GM18907 (cell line): ENCODE measurements around the gene PNMT.
A peak's percentile ranks its signal among the peaks of the same experiment; 100 is the strongest.

Experiments
- ATAC-seq: cut with Tn5 transposase; IDR thresholded peaks from one replicate; pipeline ENCODE4 v1.9.1; 2021; ENCODE audit warnings: mild to moderate bottlenecking, moderate library complexity; ENCODE audit not compliant: unreplicated experiment

The PNMT gene, protein sequence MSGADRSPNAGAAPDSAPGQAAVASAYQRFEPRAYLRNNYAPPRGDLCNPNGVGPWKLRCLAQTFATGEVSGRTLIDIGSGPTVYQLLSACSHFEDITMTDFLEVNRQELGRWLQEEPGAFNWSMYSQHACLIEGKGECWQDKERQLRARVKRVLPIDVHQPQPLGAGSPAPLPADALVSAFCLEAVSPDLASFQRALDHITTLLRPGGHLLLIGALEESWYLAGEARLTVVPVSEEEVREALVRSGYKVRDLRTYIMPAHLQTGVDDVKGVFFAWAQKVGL

DNA sequence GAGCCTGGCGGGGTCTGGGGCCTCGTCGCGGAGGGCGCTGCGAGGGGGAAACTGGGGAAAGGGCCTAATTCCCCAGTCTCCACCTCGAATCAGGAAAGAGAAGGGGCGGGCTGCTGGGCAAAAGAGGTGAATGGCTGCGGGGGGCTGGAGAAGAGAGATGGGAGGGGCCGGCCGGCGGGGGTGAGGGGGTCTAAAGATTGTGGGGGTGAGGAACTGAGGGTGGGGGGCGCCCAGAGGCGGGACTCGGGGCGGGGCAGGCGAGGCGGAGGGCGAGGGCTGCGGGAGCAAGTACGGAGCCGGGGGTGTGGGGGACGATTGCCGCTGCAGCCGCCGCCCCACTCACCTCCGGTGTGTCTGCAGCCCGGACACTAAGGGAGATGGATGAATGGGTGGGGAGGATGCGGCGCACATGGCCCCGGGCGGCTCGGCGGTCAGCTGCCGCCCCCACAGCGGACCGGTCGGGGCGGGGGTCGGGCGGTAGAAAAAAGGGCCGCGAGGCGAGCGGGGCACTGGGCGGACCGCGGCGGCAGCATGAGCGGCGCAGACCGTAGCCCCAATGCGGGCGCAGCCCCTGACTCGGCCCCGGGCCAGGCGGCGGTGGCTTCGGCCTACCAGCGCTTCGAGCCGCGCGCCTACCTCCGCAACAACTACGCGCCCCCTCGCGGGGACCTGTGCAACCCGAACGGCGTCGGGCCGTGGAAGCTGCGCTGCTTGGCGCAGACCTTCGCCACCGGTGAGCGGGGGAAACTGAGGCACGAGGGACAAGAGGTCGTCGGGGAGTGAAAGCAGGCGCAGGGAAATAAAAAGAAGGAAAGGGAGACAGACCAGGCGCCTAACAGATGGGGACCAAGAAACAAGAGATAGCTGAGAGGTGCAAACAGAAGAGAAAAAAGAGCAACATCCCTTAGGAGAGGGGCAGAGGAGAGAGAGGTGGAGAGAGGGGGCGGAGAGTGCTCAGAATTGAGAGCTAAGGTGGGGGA lies at the start of gene PNMT:
Gene PNMT, plus strand, starts transcription at position 509 of the 980 bp plus-strand sequence. Its CDS starts 23 bp downstream, at position 532.
- ATAC-seq = no peak

DNA sequence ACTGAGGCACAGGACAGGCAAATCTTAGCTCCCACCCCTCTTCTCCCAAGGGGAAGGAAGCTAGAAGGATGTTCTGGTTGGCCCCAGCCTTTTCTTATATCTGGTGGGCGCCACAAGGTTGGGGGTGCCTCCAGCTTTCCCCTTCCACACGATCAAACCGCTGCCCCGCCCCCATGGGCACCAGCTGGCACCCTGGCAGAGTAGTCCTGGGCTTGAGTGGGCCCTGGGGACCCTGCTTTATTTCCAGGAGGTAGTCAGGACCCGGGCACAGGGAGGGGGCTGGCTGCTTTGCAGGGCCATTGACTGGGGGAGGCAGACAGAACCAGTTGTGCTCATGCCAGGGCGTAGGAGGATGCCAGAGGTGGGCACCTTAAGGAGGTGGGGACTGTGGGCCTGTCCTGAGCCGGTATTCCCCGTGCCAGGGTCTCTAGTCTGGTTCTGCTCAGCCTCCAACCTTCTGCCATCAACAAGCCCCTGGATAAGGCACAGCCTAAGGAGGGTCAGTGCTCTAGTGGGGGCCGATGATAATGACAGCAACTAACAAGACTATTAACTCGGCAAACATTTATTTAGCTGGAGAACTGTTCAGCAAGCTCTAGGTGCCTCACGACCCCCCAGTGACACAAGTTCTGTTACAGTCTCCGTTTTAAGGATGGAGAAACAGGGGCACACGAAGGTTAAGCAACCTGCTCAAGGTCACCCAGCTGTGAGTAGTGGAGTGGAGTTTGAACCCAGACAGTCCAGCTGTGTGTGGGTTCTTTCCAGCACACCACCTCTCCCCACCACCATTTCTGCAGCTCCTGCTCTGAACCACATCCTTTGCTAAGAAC lies 49.1 kb upstream of the PNMT start:
- ATAC-seq = no peak

DNA sequence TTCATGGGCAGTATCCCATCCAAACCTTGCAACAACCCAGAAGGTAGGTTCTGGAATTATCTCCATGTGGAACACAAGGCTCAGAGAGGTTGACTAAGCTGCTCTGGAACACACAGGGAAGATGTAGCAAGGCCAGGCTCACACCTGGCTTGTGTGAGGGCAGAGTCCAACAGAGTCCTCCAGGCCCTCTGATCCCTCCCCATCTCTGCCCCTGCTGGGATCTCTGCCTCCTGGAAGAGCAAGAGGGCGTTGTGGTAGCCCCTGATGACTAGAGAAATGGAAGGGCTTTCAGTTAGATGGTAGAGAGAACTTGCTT lies 48.5 kb upstream of the PNMT start:
- ATAC-seq = no peak

DNA sequence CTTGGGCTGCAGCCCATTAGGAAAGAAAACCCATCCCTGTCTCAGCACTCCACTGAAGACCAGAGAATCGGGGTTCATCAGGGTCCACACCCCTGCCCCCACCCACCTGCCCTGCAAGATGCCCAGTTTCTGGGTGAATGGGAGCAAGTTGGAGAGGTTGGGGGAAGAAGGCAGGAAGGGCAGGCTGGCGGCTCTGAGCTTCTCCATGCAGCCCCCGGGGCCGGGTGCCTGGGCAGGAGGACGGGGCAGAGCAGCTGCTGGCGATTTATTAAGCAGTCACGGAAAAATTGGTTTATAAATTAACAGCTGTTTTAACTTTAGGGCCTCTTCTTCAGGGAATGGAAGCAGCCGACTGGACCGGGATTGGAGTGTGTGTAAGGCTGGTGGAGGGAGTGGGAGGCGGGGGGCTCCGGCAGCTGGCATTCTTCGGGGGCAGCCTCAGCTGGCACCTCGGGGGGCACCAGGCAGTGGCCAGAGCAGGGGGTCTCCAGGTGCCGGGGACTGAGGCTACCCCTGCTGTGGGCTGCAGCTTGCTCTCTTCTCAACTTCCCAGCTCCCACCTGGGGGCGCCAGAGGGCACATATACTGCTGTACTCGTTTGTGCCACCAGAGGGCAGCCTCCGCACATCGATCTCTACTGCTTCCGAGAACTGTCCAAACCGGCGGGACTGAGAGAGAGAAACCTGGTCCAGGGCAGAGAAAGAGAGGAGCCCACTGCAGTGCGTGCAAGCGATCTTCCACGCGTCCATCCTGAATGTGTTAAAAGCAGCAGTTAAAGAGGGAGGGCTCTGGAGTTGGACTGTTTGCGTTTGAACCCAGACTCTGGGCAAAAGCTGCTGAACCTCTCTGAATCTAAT lies 46.5 kb upstream of the PNMT start:
- peak; percentile 56 for ATAC-seq

DNA sequence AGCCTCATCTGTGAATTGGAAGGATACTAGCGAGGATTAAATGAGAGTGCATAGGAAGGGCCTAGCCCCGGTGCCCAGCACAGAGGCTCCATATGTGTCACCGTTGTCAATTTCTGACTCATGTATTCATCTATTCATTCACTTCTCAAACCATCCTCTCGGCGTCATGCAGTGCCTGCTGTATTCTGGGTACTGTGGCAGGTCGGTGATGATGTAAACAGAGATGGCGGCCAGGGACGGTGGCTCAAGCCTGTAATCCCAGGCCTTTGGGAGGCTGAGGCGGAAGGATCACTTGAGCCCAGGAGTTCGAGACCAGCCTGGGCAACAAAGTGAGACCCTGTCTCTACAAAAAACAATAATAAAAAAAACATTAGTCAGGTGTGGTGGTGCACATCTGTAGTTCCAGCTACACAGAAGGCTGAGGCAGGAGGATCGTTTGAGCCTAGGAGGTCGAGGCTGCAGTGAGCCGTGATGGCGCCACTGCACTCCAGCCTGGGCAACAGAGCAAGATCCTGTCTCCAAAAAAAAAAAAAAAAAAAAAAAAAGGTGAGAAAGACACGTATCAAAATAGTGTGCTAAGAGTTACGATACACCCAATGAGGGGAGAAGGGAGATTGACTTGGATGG lies 45.8 kb upstream of the PNMT start:
- ATAC-seq = peak; percentile 11

DNA sequence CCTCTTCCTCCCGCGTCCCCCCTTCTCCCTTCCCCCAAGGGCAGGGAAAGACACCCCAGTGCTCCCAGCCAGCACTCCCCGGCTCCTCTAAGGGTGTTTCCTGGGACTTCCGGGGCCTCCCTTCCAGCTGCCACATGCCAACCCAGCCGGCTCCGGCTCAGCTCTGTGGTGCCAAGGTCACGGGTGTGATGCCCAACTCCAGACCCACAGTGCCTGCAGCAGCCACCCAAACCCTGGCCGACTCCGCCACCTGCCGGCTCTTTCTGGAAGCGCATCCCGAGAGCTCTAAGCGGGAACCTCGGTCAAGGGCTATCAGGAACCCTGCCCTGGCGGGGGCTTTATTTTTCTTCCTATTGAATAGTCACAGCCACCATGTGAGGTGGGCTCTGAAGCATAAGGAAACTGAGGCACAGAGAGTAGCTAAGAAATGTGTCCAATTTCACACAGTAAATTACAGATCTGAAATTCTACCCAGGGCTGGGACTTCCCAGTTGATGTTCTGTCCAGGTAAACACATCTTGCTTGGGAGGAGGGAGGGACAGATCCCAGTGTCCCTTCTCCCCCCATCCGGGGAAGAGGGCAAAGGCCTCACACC lies 44.8 kb upstream of the PNMT start:
- peak; percentile 54 for ATAC-seq

DNA sequence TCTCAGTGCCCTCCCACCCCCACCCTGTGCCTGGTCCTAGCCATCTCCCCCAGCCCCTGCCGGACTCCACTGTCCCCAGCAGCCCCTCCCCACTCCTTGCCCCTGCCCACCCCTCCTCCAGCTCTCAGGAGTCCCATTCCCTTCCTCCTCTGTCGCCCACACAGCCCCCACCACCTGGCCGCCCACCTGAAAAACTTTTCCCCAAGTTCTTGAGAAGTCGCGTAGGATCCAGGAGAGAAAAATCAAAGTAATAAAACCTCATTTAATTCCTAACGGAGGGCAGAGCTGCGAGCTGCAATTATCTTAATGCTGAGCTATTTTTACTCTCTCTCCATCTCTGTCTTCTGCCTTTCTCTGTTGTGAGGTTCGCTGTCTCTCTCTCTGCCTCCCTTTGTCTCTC lies 43.9 kb upstream of the PNMT start:
- no peak for ATAC-seq

DNA sequence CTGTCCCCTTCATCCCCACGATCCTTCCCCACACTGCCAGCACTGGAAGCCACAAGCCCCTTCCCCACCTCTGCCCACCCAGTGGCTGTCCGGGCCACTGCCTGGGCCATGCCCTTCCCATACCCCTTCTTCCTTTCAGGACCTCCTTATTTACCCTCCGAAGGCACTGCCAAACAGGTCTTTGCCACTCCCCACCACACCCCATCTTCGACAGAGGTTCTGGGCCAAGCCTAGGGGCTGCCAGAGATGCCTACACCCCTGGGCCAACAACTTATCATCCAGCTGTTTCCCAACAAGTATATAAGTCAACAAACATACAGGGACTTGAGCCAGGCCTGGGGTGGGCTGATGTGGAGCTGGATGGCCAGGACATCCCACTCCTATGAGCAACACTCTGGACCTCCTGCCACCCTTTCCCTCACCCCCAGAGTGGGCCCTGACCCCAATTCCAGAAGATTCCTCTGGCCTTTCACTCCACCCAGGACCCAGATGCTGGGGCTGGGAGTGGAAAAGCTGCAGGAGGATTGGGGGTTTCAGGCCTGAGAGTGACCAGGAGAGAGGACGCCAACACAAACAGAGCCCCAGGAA lies 43.0 kb upstream of the PNMT start:
- ATAC-seq = no peak

DNA sequence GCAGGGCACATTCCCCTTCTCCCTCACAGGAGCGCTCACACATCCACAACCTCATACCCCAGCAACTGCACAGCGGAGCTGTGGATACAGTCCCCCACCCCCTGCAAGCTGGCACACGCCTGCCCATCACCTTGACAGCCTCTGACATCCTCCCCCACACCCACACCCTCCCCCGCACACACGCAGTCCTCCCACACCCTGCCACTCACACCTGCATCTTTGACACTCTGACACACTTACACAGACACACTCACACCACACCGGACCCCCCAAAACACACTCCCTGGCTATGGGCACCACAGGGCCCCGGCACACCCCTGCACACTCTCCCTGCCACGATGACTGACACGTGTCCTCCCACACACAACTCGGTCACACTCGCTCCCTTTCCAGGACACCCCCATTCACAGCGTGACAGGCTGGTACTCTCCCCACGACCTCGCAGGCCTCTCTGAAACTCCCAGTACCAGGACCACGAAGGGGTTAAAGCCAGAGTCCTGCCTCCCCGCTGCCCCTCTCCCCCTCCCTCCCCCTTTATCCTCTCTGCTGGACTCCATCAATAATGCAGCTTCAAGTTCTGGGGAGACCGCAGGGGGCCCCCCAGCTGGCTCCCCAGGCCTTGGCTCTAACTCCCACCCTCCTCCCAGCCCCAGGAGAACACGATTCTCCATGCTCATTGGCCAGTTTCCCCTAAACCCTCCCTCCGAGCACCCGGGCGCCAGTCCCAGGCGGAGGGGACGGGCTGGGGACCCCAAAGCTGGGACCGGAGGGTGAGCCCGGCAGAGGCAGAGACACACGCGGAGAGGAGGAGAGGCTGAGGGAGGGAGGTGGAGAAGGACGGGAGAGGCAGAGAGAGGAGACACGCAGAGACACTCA lies 41.8 kb upstream of the PNMT start, which contains the start of gene PPP1R1B:
Gene PPP1R1B, plus strand, starts transcription at position 782 of the 876 bp plus-strand sequence. CDS start 441 bp downstream, outside the sequence.
- no peak for ATAC-seq

DNA sequence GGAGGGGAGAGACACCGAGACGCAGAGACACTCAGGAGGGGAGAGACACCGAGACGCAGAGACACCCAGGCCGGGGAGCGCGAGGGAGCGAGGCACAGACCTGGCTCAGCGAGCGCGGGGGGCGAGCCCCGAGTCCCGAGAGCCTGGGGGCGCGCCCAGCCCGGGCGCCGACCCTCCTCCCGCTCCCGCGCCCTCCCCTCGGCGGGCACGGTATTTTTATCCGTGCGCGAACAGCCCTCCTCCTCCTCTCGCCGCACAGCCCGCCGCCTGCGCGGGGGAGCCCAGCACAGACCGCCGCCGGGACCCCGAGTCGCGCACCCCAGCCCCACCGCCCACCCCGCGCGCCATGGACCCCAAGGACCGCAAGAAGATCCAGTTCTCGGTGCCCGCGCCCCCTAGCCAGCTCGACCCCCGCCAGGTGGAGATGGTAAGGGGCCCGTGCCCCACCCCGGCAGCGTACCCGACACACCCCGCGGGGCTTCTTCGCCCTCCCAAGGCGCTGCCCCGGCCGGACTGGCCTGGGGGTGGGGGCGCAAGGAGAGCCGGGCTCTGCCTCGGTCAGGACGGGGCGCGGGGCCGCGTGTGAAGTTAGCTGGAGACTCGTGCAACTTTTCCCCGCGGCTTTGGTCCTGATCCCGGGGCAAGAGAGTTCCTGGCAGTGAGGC lies 41.1 kb upstream of the PNMT start:
- no peak for ATAC-seq

DNA sequence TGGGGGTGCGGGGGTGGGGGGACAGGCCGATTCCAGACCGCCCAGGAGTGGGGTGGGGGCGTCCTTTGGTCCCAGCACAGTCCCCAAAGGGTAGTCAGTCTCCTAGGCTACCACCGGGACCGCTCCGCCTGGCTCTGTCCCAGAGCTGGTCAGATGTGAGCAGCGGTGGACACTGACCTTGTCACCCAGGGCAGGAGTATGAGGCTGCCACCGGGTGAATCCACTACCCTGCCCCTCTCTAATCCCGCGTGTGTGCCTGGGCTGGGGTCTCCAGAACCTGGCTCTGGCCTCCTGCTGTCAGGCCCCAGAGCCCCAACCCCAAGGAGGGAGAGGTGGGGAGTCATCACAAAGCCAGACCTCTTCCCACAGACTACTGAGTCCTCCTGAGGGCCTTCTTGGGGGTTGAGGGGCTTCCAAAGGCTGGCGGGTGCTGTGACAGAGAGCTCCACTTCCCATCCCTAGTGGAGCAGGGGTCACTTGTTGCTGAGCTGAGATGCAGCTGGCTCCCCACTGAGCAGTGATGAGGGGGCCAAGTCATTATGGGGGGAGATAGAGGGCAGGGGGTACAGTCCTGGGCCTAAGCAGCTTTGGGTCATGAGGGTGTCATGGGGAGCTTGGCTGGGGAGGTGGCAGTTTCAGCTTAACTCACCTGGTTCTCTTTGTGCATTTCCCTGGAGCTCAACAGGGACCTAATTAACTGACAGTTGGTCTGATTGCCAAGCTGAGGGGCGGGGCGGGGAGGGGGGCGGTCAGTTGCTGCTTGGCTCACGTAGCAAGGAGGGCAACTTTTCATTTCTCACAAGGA lies 40.3 kb upstream of the PNMT start:
- no peak for ATAC-seq

DNA sequence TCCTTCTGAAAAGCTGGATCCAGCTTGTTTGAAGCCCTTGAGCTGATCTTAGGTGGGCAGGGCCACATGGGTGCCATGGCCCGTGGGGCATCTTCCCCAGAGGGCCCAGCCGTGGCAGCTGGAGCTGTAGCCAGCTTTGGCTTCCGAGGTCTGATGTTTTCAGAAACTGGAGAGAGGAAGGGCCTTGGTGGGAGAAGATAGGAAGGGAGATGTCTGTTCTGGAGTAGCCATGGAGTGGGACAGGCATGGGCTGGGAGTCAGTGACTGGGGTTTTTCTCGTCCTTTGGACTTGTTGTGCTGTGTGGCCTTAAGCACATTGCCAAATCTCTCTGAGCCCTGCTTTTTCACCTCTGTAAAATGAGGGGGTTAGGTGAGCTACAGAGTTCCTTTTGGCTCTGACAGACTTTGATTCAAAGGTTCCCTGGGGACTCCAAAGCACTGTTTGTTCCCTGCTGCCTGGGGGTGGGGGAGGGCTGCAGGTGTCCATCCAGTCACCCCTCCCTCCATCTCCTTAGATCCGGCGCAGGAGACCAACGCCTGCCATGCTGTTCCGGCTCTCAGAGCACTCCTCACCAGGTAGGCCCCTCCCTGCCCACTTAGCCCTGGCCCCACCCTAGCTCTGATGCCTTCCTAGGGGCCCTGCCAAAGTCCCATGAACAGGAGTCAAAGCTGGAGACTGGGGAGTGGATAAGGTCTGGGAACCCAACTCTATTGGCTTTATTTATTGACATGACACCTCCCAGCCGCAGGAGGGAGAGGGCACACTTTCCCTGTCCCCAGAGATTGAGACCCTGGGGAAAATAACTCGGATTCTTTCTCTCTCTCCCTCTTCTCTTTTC lies 39.4 kb upstream of the PNMT start:
- no peak for ATAC-seq

DNA sequence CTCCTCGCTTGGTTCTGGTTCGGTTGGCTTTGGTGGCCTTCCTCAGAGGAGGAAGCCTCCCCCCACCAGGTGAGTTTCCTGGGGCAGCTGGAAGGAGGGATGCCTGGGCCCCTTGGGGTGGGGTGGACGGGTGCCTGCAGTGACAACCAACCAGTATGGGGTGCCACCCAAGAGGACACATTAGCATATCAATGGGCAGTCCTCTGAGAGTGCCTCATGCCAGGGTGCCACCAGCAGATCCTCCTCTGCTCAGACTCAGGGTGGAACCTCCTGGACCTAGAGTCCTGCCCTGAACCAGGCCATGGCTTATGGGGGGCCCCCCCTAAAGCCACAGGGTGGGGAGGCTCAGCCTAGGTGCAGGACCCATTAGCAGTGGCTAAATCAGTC lies 38.8 kb upstream of the PNMT start:
- ATAC-seq = no peak

DNA sequence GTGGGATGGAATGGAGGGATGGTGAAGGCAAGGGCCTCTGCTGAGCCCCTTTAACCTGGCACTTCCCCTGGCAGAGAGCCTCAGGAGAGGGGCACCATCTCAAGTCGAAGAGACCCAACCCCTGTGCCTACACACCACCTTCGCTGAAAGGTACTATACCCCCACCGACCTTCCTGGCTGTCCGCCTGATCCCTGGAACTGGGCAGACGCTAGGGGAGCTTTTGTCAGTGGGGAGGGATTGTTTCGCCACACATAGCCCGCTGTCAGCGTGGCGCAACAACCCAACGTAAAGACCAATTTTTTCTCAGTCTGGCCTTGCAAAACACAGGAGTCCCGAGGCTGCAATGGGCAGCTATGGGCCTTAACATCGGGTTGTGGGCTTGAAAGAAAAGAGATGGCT lies 38.4 kb upstream of the PNMT start:
- ATAC-seq = no peak

DNA sequence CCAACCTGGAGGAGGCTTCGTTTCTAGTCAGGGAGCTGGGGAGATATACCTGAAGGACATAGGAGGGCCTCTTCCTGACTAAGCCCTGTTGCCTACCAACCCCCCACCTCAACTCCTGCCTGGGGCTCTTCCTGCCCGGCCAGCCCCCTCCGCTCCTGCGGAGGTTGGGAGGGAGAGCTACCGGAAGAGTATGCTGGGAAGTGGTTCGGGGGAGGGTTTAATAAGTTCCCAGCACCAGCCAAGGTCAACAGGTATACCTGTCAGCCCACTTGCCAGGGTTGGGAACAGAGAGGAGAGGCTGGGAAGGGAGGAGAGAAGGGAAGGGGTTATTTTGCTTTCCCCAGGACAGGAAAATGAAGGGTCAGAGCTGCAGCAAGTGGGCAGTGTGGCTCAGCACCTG lies 36.9 kb upstream of the PNMT start:
- ATAC-seq = no peak
